Natural killer cell (primary cell): ENCODE data around the gene SPATA12. TPM values are rescaled to one million over a fixed set of nuclear protein-coding genes. Genes with fewer than 3 reads are reported as not detected.

Experiments
- ATAC-seq, 3 donors: fragments of 150-1000 bp in 2 of 3; fragments of 200-7000 bp in 1 of 3; cut with Tn5 transposase; 1 replicate in 1 of 3; 2 replicates in 2 of 3; pipeline ENCODE4 v1.10.0; 2021; ENCODE audit warnings: mild to moderate bottlenecking in 2 of 3, moderate library complexity in 2 of 3
- DNase-seq, 2 donors: peaks; one replicate each; pipeline versions ENCODE4 v3.0.0 to v3.0.0-alpha.2; 2013 to 2021; ENCODE audit warnings: mixed read lengths in 1 of 2
- H3K27ac ChIP-seq: one replicate; pipeline ENCODE4 v1.5.1; 2013; ENCODE audit warnings: mild to moderate bottlenecking, low read length
- H3K27me3 ChIP-seq: one replicate; pipeline ENCODE4 v1.6.1; 2013; ENCODE audit warnings: low read length; ENCODE audit not compliant: control insufficient read depth, insufficient read depth
- H3K36me3 ChIP-seq: one replicate; pipeline ENCODE4 v1.6.1; 2013; ENCODE audit warnings: low read length; ENCODE audit not compliant: control insufficient read depth, insufficient read depth
- H3K4me1 ChIP-seq: one replicate; pipeline ENCODE4 v1.6.1; 2013; ENCODE audit warnings: low read length; ENCODE audit not compliant: control insufficient read depth, insufficient read depth
- H3K4me3 ChIP-seq: one replicate; pipeline ENCODE4 v1.5.1; 2013; ENCODE audit warnings: low read length
- H3K9me3 ChIP-seq: one replicate; pipeline ENCODE4 v1.6.1; 2013; ENCODE audit warnings: low read length; ENCODE audit not compliant: control insufficient read depth, insufficient read depth
- H3K27ac Mint-ChIP-seq, 2 donors: one replicate each; pipeline ENCODE4 v1.8.0; 2022; ENCODE audit warnings: mild to moderate bottlenecking in 2 of 2, mixed read lengths in 2 of 2, moderate library complexity in 1 of 2
- H3K27me3 Mint-ChIP-seq, 2 donors: one replicate each; pipeline ENCODE4 v1.8.0; 2022; ENCODE audit warnings: low read depth in 2 of 2, mixed read lengths in 2 of 2
- H3K36me3 Mint-ChIP-seq: one replicate; pipeline ENCODE4 v1.8.0; 2022; ENCODE audit warnings: mixed read lengths
- H3K4me1 Mint-ChIP-seq, 2 donors: one replicate each; pipeline ENCODE4 v1.8.0; 2022; ENCODE audit warnings: mixed read lengths in 2 of 2
- H3K4me3 Mint-ChIP-seq: one replicate; pipeline ENCODE4 v1.8.0; 2022; ENCODE audit warnings: mild to moderate bottlenecking, moderate library complexity, mixed read lengths
- H3K9me3 Mint-ChIP-seq, 2 donors: one replicate each; pipeline ENCODE4 v1.8.0; 2022; ENCODE audit warnings: mixed read lengths in 2 of 2
- WGBS: methylation state at CpG from one replicate; pipeline ENCODE4 v1.1.7; 2013; ENCODE audit warnings: missing lambda C conversion rate; ENCODE audit not compliant: insufficient coverage; 5-methylcytosine and 5-hydroxymethylcytosine counted together
- intact Hi-C: fragments of 100-400 bp; cut with micrococcal nuclease; formaldehyde crosslinking; loops from one replicate; pipeline ENCODE4 v1.14.2; 2022
- total RNA-seq, 4 donors: library from RNA; stranded (reverse); fragments of 120-200 nt in 1 of 4; gene quantifications; one replicate each; pipeline versions ENCODE4 v1.2.3 to v1.2.4, GENCODE V29; 2013 to 2022
- TF ChIP-seq, protein P1 (sequence below): fragments of 200-600 bp; IDR thresholded peaks from one replicate; pipeline ENCODE4 v1.8.0; 2022; ENCODE audit warnings: antibody characterized with exemption

The SPATA12 gene
- total RNA-seq, 3 donors from 2014 or later (not counting 1 experiment from before 2014, with no cell fraction given), result not detected

DNA sequence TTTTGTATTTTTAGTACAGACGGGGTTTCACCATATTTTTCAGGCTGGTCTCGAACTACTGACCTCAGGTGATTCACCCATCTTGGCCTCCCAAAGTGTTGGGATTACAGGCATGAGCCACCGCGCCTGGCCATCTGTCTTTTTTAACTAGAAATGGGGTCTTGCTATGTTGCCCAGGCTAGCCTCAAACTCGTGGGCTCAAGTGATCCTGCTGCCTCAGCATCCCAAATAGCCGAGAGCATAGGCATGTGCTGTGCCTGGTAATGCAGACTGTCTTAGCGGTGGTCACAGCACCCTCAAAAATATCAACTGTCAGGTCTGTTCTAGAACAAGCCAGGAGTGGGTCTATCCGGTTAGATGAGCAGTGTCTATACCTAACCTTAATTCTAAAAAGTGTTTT lies 48.2 kb downstream of the SPATA12 start:
- Mint-ChIP-seq H3K27me3 (peaks cover 0 to 6% of the 10 kb centered on the region in 2 donors), H3K4me1 (peaks cover 0 to 5% of the 10 kb centered on the region in 2 donors), H3K9me3 (no peaks in the 10 kb centered on the region), H3K27ac (no peak overlapping the region), H3K36me3 (no peaks in the 10 kb centered on the region), H3K4me3 (no peak overlapping the region)
- H3K4me1 ChIP-seq, result no peaks in the 10 kb centered on the region
- H3K27ac ChIP-seq, result no peak overlapping the region
- no peaks in the 10 kb centered on the region for H3K27me3 ChIP-seq
- DNase-seq (no peak), ATAC-seq (no peak)
- TF ChIP-seq, protein P1, sequence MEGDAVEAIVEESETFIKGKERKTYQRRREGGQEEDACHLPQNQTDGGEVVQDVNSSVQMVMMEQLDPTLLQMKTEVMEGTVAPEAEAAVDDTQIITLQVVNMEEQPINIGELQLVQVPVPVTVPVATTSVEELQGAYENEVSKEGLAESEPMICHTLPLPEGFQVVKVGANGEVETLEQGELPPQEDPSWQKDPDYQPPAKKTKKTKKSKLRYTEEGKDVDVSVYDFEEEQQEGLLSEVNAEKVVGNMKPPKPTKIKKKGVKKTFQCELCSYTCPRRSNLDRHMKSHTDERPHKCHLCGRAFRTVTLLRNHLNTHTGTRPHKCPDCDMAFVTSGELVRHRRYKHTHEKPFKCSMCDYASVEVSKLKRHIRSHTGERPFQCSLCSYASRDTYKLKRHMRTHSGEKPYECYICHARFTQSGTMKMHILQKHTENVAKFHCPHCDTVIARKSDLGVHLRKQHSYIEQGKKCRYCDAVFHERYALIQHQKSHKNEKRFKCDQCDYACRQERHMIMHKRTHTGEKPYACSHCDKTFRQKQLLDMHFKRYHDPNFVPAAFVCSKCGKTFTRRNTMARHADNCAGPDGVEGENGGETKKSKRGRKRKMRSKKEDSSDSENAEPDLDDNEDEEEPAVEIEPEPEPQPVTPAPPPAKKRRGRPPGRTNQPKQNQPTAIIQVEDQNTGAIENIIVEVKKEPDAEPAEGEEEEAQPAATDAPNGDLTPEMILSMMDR, result no peak
- WGBS, result 91% methylated on average over 8 of the region's 8 CpGs
- intact Hi-C loops, result no loop called here
- H3K4me3 ChIP-seq, result no peak overlapping the region
- H3K9me3 ChIP-seq, result no peaks in the 10 kb centered on the region
- no peaks in the 10 kb centered on the region for H3K36me3 ChIP-seq

DNA sequence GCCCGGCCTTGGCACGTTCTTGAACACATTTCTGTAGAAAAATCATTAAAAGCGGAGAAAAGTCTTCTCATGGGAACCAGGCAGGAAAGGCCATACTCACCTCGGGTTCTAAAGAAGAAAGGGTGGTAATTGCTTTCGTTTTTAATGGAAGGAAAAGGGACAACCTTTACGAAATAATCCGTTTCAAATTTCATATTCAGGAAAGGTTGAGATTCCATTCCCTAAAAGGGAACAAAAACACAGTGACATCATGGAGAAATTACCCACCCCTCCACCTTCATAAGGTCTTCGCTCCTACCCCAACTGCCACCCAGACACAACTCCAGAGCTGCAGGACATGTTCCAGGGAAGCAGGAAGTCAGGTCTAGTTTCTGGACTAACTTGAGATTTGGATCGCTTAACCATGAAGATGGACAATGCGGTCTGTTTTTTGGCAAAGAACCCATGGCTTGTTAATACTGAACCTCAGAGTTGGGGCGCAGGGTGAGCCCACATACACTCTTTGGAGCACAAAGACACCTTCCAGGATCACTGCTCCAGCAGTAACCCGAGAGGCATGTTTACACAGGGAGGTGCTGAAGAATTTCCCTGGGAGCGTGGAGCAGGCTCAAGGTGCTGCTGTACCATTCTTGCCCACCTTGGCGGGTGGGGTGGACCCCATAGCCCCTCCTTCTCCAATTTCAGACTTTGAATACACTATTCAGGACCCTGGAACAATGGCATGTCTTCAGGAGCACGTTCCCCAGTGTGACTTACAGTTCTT lies 49.2 kb downstream of the SPATA12 start:
- ATAC-seq, result no peak
- intact Hi-C loops, result no loop called here

DNA sequence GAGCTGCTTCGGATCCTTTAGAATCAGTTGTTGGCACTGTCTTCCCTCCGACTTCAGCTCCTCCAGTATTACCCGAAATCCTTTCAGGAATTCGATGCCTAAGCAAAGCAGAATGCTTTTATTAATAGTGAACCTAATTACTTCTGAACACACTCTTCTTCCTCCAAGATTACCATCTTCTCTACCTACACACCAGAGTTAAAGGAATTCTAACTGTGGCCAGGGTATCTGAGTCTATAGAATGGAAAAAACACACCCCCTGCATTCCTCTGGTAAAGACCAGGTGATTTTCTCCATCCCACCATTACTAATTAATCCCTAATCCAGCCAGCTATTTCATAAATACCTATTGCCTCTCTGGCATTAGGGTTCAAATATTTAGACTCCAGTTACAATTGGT lies 49.8 kb downstream of the SPATA12 start:
- Mint-ChIP-seq H3K4me1 (peaks cover 0 to 5% of the 10 kb centered on the region in 2 donors), H3K9me3 (no peaks in the 10 kb centered on the region), H3K36me3 (no peaks in the 10 kb centered on the region), H3K27ac (no peak overlapping the region), H3K4me3 (no peak overlapping the region), H3K27me3 (peaks cover 0 to 6% of the 10 kb centered on the region in 2 donors)
- ATAC-seq (no peak), DNase-seq (no peak)
- no peaks in the 10 kb centered on the region for H3K4me1 ChIP-seq
- intact Hi-C loops, result no loop called here
- 94% methylated on average over 4 of the region's 4 CpGs for WGBS
- no peaks in the 10 kb centered on the region for H3K27me3 ChIP-seq
- no peaks in the 10 kb centered on the region for H3K36me3 ChIP-seq
- H3K9me3 ChIP-seq, result no peaks in the 10 kb centered on the region
- TF ChIP-seq, protein P1, result no peak
- H3K27ac ChIP-seq, result no peak overlapping the region
- no peak overlapping the region for H3K4me3 ChIP-seq

More for the DNA sequence above, 49.2 kb downstream of the SPATA12 start:
- no peaks in the 10 kb centered on the region for H3K9me3 ChIP-seq
- Mint-ChIP-seq H3K36me3 (no peaks in the 10 kb centered on the region), H3K27ac (no peak overlapping the region), H3K27me3 (peaks cover 0 to 6% of the 10 kb centered on the region in 2 donors), H3K4me3 (no peak overlapping the region), H3K9me3 (no peaks in the 10 kb centered on the region), H3K4me1 (peaks cover 0 to 5% of the 10 kb centered on the region in 2 donors)
- WGBS, result 87% methylated on average over 15 of the region's 15 CpGs
- H3K27ac ChIP-seq, result no peak overlapping the region
- H3K4me1 ChIP-seq, result no peaks in the 10 kb centered on the region
- TF ChIP-seq, protein P1, result no peak
- no peak for DNase-seq
- H3K27me3 ChIP-seq, result no peaks in the 10 kb centered on the region
- H3K4me3 ChIP-seq, result no peak overlapping the region
- no peaks in the 10 kb centered on the region for H3K36me3 ChIP-seq

DNA sequence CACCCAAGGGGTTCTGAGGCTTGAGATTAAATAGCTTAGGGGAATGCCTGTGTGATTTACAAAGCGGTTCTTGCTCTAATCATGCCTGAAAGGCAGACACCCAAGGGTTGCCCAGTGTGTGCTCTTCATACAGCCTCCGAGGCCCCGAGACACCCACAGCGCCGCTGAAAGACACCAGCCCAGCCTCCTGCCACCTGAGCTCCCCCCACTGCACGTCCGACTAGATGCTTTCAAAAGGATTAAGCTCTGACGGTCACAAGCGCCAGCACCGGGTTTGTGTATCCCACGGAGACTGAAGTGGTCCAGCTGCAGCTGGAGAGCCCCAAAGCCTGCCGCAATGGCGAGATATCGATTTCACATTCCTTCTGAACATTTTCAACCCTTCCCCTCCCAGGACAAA lies 50.3 kb downstream of the SPATA12 start:
- Mint-ChIP-seq H3K4me1 (peaks cover 0 to 5% of the 10 kb centered on the region in 2 donors), H3K27ac (no peak overlapping the region), H3K9me3 (no peaks in the 10 kb centered on the region), H3K27me3 (peaks cover 0 to 6% of the 10 kb centered on the region in 2 donors), H3K36me3 (no peaks in the 10 kb centered on the region), H3K4me3 (no peak overlapping the region)
- 93% methylated on average over 13 of the region's 14 CpGs for whole genome bisulfite sequencing
- no peaks in the 10 kb centered on the region for H3K9me3 ChIP-seq
- TF ChIP-seq, protein P1, result no peak
- H3K4me1 ChIP-seq, result no peaks in the 10 kb centered on the region
- no peak for ATAC-seq
- H3K4me3 ChIP-seq, result no peak overlapping the region
- intact Hi-C loops, result no loop called here
- no peaks in the 10 kb centered on the region for H3K27me3 ChIP-seq
- no peaks in the 10 kb centered on the region for H3K36me3 ChIP-seq
- H3K27ac ChIP-seq, result no peak overlapping the region
- no peak for DNase-seq
